HCT116 (cell line): ENCODE data around the gene SMIM26. TPM values are rescaled to one million over a fixed set of nuclear protein-coding genes. Genes with fewer than 3 reads are reported as not detected.

Source experiments
- ATAC-seq: fragments of 200-7000 bp; cut with Tn5 transposase; 2 replicates; pipeline ENCODE4 v1.9.1; 2020; ENCODE audit warnings: mild to moderate bottlenecking, moderate library complexity
- BruUV-seq: library from RNA; stranded (reverse); fragments of 400-500 nt; replicated peaks from 2 replicates; lab custom pipeline; 2021; lab: Mats Ljungman, UMichigan
- CTCF ChIA-PET: fragments of 300-600 bp; sonication (Branson Sonifier 250); formaldehyde crosslinking; loops from one replicate; lab custom pipeline; 2021; ENCODE audit warnings: antibody characterized with exemption; lab: Charles Lee
- POLR2A ChIA-PET: fragments of 300-600, 350-600 bp; sonication (Branson Sonifier 250); formaldehyde crosslinking; loops from one replicate; lab custom pipeline; 2021; ENCODE audit warnings: antibody characterized with exemption; lab: Charles Lee
- RAD21 ChIA-PET, 2 experiments: fragments of 300-600 bp; sonication (Branson Sonifier 250); formaldehyde crosslinking; loops; one replicate each; lab custom pipeline; 2023; ENCODE audit warnings: low total read pairs in 2 of 2; ENCODE audit not compliant: uncharacterized antibody in 2 of 2, unreplicated experiment in 2 of 2, low non-redundant PET in 1 of 2; lab: Charles Lee
- DNase-seq: peaks from one replicate; pipeline ENCODE4 v3.0.0-alpha.2; 2010; ENCODE audit warnings: low read depth, low spot score
- H2AFZ ChIP-seq: fragments of 200-600 bp; shearing (Covaris generic), sonication (generic); 2 replicates; pipeline ENCODE4 v1.6.1; 2017; ENCODE audit warnings: low read depth, mixed run types, mixed read lengths, antibody characterized with exemption, low read length; ENCODE audit not compliant: poor library complexity, severe bottlenecking
- H3K27ac ChIP-seq: 2 replicates; pipeline ENCODE4 v1.5.1; 2012; ENCODE audit warnings: low read depth, low read length
- H3K27me3 ChIP-seq: fragments of 200-600 bp; sonication (generic); 2 replicates; pipeline ENCODE4 v1.6.1; 2016; ENCODE audit warnings: mixed run types, low read length, mixed read lengths; ENCODE audit not compliant: insufficient read depth
- H3K36me3 ChIP-seq, 2 experiments: fragments of 200-500 bp in 1 of 2; fragments of 200-600 bp in 1 of 2; sonication (Bioruptor generic) in 1 of 2; sonication (generic) in 1 of 2; 2 replicates each; pipeline versions ENCODE4 v1.5.1 to v1.6.1; 2014 to 2016; ENCODE audit warnings: low read length in 2 of 2, inconsistent platforms in 1 of 2, mixed read lengths in 1 of 2, mixed run types in 1 of 2; ENCODE audit not compliant: insufficient read depth in 2 of 2, control insufficient read depth in 1 of 2
- H3K4me1 ChIP-seq, 2 experiments: fragments of 200-600 bp in 1 of 2; sonication (generic) in 1 of 2; 2 replicates each; pipeline versions ENCODE4 v1.5.1 to v1.6.1; 2012 to 2017; ENCODE audit warnings: low read length in 2 of 2, inconsistent platforms in 1 of 2, mild to moderate bottlenecking in 1 of 2, mixed read lengths in 1 of 2, mixed run types in 1 of 2, moderate library complexity in 1 of 2; ENCODE audit not compliant: insufficient read depth in 2 of 2, control insufficient read depth in 1 of 2
- H3K4me2 ChIP-seq: fragments of 200-600 bp; sonication (generic); 2 replicates; pipeline ENCODE4 v1.6.1; 2017; ENCODE audit warnings: mixed run types, low read length, mixed read lengths
- H3K4me3 ChIP-seq, 2 experiments: fragments of 200-600 bp in 1 of 2; sonication (generic) in 1 of 2; replicated peaks in 1 of 2; 2 replicates each; pipeline ENCODE4 v1.5.1; 2011 to 2016; ENCODE audit warnings: low read length in 2 of 2, control low read depth in 1 of 2, low read depth in 1 of 2, mild to moderate bottlenecking in 1 of 2, mixed read lengths in 1 of 2, mixed run types in 1 of 2
- H3K79me2 ChIP-seq: fragments of 200-600 bp; sonication (generic); 2 replicates; pipeline ENCODE4 v1.6.1; 2017; ENCODE audit warnings: mild to moderate bottlenecking, mixed run types, low read length, moderate library complexity, mixed read lengths; ENCODE audit not compliant: insufficient read depth
- H3K9ac ChIP-seq: fragments of 200-600 bp; sonication (generic); 2 replicates; pipeline ENCODE4 v1.6.1; 2016; ENCODE audit warnings: low read length, mixed read lengths
- H3K9me2 ChIP-seq: fragments of 200-600 bp; sonication (generic), shearing (Covaris generic); 2 replicates; pipeline ENCODE4 v1.6.1; 2017; ENCODE audit warnings: mixed run types, mild to moderate bottlenecking, moderate library complexity; ENCODE audit not compliant: insufficient read depth
- H3K9me3 ChIP-seq, 2 experiments: fragments of 200-500 bp in 1 of 2; fragments of 200-600 bp in 1 of 2; sonication (Bioruptor generic) in 1 of 2; sonication (generic) in 1 of 2; 2 replicates each; pipeline ENCODE4 v1.6.1; 2014 to 2017; ENCODE audit warnings: low read length in 2 of 2, mixed read lengths in 2 of 2, inconsistent platforms in 1 of 2, low read depth in 1 of 2, mild to moderate bottlenecking in 1 of 2, mixed run types in 1 of 2, moderate library complexity in 1 of 2; ENCODE audit not compliant: control insufficient read depth in 1 of 2, insufficient read depth in 1 of 2
- H4K20me1 ChIP-seq: fragments of 200-600 bp; sonication (generic), shearing (Covaris generic); 2 replicates; pipeline ENCODE4 v1.6.1; 2017; ENCODE audit warnings: mixed run types, mild to moderate bottlenecking, moderate library complexity; ENCODE audit not compliant: insufficient read depth
- ATF3 ChIP-seq: IDR thresholded peaks from 2 replicates; pipeline ENCODE4 v1.6.1; 2012
- CEBPB ChIP-seq: IDR thresholded peaks from 2 replicates; pipeline ENCODE4 v1.6.1; 2012; ENCODE audit warnings: low read depth
- EGR1 ChIP-seq: IDR thresholded peaks from 2 replicates; pipeline ENCODE4 v1.6.1; 2012; ENCODE audit warnings: low read depth
- EZH2 ChIP-seq: fragments of 200-600 bp; sonication (generic); IDR thresholded peaks from 2 replicates; pipeline ENCODE4 v1.6.1; 2017; ENCODE audit warnings: antibody characterized with exemption, mixed run types
- EZH2phosphoT487 ChIP-seq: fragments of 200-600 bp; IDR thresholded peaks from 2 replicates; pipeline ENCODE4 v1.6.1; 2018; ENCODE audit warnings: antibody characterized with exemption, borderline replicate concordance
- FOSL1 ChIP-seq: IDR thresholded peaks from 2 replicates; pipeline ENCODE4 v1.6.1; 2012; ENCODE audit warnings: low read depth
- MAX ChIP-seq: IDR thresholded peaks from 2 replicates; pipeline ENCODE4 v1.6.1; 2012
- POLR2A ChIP-seq: IDR thresholded peaks from 2 replicates; pipeline ENCODE4 v1.7.0; 2011; ENCODE audit warnings: borderline replicate concordance; ENCODE audit not compliant: insufficient read depth, insufficient read length; ENCODE audit errors: extremely low read depth
- SIN3A ChIP-seq: IDR thresholded peaks from 2 replicates; pipeline ENCODE4 v1.6.1; 2012; ENCODE audit warnings: low read depth
- SP1 ChIP-seq: IDR thresholded peaks from 2 replicates; pipeline ENCODE4 v1.6.1; 2012; ENCODE audit warnings: low read depth
- intact Hi-C: fragments of 100-400 bp; cut with micrococcal nuclease; formaldehyde crosslinking; loops from 2 replicates; pipeline ENCODE4 v1.10.0; 2022
- total RNA-seq: library from RNA; stranded (reverse); gene quantifications from one replicate; pipeline ENCODE4 v1.2.1, GENCODE V29; 2021; ENCODE audit not compliant: unreplicated experiment

Gene SMIM26
- total RNA-seq, 1 experiment from 2014 or later, result 80.1 TPM

- TF ChIP-seq EZH2phosphoT487 (no peak), CEBPB (no peak), ATF3 (no peak)
- CTCF ChIA-PET, result no interaction called here
- intact Hi-C loops, result loop anchor here (5.0 kb wide), 1 partner anchor 81 kb away; the partner anchor contains the start of gene SEC23B
- no peak for ATAC-seq
- Histone ChIP-seq H3K36me3 (no peaks in the 10 kb centered on the region; a peak in 1 of 4 replicates), H3K4me2 (peak overlapping the region; percentile 94), H3K9me3 (no peaks in the 10 kb centered on the region), H3K9ac (peak overlapping the region; percentile 72), H4K20me1 (no peaks in the 10 kb centered on the region), H3K4me1 (peaks cover 8 to 17% of the 10 kb centered on the region in 2 experiments; a peak in 3 of 4 replicates), H3K27ac (peak overlapping the region; percentile 67), H3K79me2 (peaks cover 36% of the 10 kb centered on the region), H2AFZ (no peak overlapping the region), H3K27me3 (no peaks in the 10 kb centered on the region), H3K4me3 (peak overlapping the region; percentile 71 to 82), H3K9me2 (no peaks in the 10 kb centered on the region)
- no peak for DNase-seq
- RAD21 ChIA-PET, result no interaction called here
- TSS peak; percentile 49 for BruUV-seq
- POLR2A ChIA-PET, result no interaction called here
These were observed 21.3 kb downstream of the SMIM26 start for GRCh38 chr20:18588574-18588933.

- CTCF ChIA-PET, result no interaction called here
These were observed 22.9 kb downstream of the SMIM26 start for GRCh38 chr20:18589941-18590674.

More at GRCh38 chr20:18589941-18590674, 22.9 kb downstream of the SMIM26 start:
- no peak for TF ChIP-seq EZH2
- no peak for TF ChIP-seq FOSL1
- no peak for TF ChIP-seq EGR1
- no peak for TF ChIP-seq CEBPB
- no peak for TF ChIP-seq SP1
- TF ChIP-seq POLR2A, result no peak
- no peak for TF ChIP-seq SIN3A
- TF ChIP-seq MAX, result no peak
- ATAC-seq (no peak), DNase-seq (no peak)
- no peaks in the 10 kb centered on the region for H3K9me2 ChIP-seq
- peaks cover 36% of the 10 kb centered on the region for H3K79me2 ChIP-seq
- H4K20me1 ChIP-seq, result no peaks in the 10 kb centered on the region
- H3K27me3 ChIP-seq, result no peaks in the 10 kb centered on the region
- POLR2A ChIA-PET, result no interaction called here
- no TSS peak for BruUV-seq
- no peaks in the 10 kb centered on the region for H3K9me3 ChIP-seq
- no peak overlapping the region for H3K27ac ChIP-seq
- no peaks in the 10 kb centered on the region; a peak in 1 of 4 replicates for H3K36me3 ChIP-seq
- no peak overlapping the region; the same call in 1 of the 2 replicates for H3K4me2 ChIP-seq
- H3K4me3 ChIP-seq, result no peak overlapping the region
- H3K4me1 ChIP-seq, result peaks cover 8 to 17% of the 10 kb centered on the region in 2 experiments; a peak in 3 of 4 replicates
- RAD21 ChIA-PET, result no interaction called here
- no peak overlapping the region for H3K9ac ChIP-seq
- intact Hi-C loops, result loop anchor here (5.0 kb wide), 1 partner anchor 83 kb away; the partner anchor contains the start of gene SEC23B
- H2AFZ ChIP-seq, result no peak overlapping the region
